GM21737 (cell line): ENCODE measurements around the gene TXNL1.
"Not testable (repeated sequence)": the region's sequence is repeated elsewhere in the genome, so short reads cannot be mapped to it uniquely, and the experiment has no call there.

Experiments used
- ATAC-seq: cut with Tn5 transposase; IDR thresholded peaks from one replicate; pipeline ENCODE4 v1.9.1; 2021; ENCODE audit warnings: mild to moderate bottlenecking, moderate library complexity; ENCODE audit not compliant: unreplicated experiment

The TXNL1 gene

GRCh38 chr18:56572267-56572666, 66.1 kb downstream of the TXNL1 start:
- not testable (repeated sequence) for ATAC-seq

GRCh38 chr18:56570978-56571377, 67.4 kb downstream of the TXNL1 start:
- no peak for ATAC-seq

GRCh38 chr18:56569416-56569815, 69.0 kb downstream of the TXNL1 start:
- ATAC-seq, result no peak

- ATAC-seq, result no peak
Measured at GRCh38 chr18:56568986-56569385, 69.4 kb downstream of the TXNL1 start.

- no peak for ATAC-seq
Measured at GRCh38 chr18:56565551-56566345, 72.6 kb downstream of the TXNL1 start.

- no peak for ATAC-seq
Measured at GRCh38 chr18:56565046-56565445, 73.3 kb downstream of the TXNL1 start.

- ATAC-seq, result no peak
Measured at GRCh38 chr18:56563568-56563967, 74.8 kb downstream of the TXNL1 start.

DNA sequence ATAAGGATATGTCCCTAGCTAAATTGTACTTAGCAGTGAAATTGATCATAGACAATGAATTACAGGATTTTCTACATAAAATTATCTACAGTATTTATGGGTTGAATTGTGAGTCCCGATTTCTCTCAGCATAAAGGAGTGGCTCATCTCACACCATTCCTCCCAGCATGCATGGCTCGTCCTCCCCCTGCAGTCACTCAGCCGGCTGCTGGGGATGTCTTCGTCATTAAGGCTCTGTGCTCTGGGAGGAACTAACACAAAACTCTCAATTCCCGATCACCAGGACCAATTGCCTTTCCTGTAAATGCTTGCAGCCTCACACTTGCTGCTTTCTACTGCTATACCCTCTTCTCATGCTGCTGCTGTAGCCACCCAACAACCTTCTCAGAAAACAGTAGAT, 75.9 kb downstream of the TXNL1 start:
- no peak for ATAC-seq

DNA sequence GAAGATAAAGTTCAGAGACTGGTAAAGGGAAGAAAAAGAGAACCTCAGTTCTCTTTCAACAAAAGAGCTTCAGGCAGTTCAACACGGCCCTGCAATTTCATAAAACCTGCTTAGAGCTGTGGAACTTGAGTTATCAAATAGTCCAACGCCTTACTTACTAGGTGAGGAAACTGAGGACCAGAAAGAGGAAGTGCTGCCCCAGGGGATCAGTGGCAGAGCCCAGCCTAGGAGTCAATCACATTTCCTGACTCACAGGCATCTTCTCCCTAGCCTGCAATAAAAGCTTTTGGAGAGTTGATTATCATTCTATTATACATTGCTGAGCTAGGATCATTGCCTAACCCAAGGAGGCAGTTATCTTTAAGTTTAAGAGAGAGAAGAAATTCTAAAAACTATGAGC, 77.4 kb downstream of the TXNL1 start:
- ATAC-seq, result no peak

- ATAC-seq, result no peak
Measured at GRCh38 chr18:56559044-56559443, 79.3 kb downstream of the TXNL1 start.

DNA sequence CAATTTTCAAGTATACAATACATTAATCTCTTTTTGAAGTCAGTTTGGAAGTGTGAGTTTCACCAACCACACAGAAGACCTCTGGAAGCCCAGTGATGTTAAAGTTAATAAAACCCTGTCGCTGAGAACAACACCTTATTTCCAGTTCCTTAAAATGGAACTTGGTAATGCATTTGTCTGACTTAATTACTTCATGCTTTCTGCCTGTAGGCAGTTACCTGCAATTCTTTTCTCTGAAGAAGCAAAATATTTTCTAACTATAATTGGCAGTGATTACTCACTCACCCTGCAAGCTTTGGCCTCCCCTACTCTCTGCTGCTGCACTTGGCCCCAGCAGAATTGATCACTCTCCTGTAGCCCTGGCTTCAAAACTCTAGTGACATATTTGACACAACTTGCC, 81.5 kb downstream of the TXNL1 start:
- no peak for ATAC-seq

GRCh38 chr18:56550121-56550520, 88.3 kb downstream of the TXNL1 start:
- no peak for ATAC-seq
